Measurements from ENCODE around the gene SCML2.
A peak's percentile ranks its signal among the peaks of the same experiment; 100 is the strongest.
"Not testable (repeated sequence)": the region's sequence is repeated elsewhere in the genome, so short reads cannot be mapped to it uniquely, and the experiment has no call there.

The SCML2 gene

DNA sequence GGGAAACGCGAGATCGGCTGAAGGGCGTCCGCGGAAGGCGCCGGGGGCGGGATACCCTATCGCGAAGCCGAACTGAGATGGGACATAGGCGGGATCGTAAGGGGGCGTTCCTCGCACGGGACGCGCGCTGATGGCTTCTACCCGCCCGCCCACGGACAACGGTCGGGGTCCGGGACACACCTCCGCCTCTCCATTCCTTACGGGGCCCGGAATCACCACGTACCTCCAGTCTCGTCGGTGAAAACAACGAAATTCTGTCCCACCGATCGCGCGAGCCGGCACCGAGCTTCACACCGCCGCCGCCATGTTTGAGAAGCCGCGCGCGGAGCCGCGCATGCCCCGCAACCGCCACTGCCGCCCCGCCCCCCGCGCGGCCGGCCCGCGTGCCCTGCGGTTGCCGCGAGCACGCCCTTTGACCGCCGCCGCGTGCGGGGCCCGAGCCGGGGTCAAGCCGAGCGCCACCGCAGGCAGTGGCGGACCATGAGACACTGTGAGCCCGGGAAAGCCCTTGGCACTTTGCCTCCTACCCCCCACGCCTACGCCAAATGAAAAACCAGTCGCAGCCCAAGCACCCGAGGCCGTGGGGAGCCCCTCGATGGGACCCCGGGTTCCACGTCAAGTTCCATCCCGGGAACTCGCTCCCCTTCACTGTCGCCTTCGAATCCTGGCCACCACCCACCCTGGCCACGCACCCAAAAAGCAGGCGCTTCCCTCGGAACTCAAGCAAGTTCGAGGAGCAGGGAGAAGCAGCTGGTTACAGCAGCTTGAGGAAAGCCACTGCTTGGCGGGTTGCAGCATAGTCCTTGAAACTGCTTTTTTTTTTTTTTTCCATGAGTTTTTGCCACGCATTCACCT, at the start of gene SCML2:
SCML2 (minus strand) TSS at position 320 of the 855 bp plus-strand sequence. CDS start 20,617 bp downstream, outside the sequence.
- DNase-seq: peak; percentile 20

DNA sequence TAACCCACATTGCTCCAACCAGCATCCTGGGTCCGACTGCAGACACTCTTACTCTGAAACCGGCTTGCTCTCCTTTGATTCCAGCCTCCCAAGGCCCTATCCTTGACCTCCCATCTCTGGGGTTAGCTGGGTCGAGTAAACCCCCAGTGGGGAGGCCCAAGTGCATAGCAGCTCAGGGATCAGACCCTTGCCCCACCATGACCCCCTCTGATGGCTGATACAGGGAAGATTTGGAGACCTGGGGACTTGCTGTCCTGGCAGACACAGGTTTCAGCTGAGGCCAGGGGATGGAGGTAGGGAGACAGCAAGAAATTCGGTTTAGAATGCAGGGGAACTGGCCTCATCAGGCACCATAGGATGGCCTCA, 47.3 kb upstream of the SCML2 start:
- DNase-seq: no peak

DNA sequence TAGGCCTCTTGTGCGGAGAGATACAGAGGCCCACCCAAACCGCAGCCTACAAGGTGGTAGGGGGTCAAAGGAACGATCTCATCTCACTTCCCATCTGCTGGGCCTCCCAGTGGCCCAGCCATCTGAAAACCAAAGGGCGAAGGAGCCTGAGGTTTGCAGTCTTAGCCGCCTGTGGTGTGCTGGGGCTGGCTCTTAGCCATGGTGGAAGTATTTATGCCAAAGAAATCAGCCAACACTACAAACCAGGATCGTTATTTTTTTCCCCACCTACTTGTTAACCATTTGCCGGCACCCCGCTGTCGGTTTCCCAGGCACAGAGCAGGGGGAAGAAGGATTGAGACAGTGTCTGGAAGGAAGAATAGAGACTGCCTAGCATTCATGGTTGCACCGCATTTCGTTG, 40.0 kb upstream of the SCML2 start:
- no peak for DNase-seq

DNA sequence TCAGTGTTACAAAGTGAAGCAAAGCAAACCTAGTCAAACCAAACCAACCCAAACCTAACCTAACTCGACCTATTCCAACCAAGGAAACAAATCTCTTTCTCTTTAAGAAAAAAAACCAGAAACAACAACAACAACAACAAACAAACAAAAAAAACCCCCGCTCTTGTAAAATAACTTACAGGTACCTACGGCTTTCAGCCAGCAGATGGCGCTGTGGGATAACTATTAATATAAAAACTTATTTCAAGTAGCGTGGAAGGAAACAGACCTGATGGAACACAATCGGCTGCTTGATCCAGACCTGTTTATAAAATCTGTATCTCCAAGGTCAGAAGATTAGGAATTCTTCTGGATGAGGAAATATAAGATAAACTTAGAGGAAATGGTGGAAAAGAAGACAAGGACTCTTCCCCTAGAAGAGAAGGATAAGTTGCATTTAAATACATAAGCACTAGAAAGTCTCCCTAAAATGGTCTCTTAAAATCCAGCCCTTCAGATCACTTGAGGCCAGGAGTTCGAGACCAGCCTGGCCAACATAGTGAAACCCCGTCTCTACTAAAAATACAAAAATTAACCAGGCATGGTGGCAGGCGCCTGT, 36.6 kb upstream of the SCML2 start:
- DNase-seq: peak; percentile 68

DNA sequence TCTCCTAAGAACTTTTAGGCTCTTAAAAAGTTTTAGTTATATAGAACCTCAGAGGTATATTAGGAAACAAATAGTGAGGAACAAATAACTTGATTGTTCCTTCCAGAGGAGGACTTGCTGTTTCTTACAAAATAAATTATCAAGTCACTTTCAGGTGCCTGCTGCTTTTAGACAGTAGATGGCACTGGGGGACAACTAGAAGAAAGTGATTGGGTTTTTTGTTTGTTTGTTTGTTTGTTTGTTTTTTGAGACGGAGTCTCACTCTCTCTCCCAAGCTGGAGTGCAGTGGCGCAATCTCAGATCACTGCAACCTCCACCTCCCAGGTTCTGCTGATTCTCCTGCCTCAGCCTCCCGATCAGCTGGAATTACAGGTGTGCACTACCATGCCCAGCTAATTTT, 35.5 kb upstream of the SCML2 start:
- DNase-seq: no peak

DNA sequence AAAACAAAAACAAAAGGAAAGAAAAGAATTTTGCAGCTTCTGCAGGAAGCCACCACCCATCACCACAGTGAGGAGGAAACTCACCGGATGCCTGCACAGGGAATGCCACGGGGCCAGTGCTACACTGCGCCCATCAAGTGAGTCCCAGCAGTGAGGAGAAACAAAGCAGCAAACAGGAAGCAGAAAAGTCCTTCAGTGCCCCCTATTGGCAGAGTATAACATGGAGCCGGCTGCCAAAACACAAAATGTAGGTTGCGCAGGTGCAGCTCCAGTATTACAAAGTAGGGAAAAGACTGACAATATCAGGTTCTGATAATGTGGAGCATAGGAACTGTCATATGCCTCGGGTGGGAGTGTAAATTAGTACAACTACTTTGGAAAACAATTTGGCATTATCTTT, 23.3 kb upstream of the SCML2 start:
- DNase-seq: peak; percentile 50

DNA sequence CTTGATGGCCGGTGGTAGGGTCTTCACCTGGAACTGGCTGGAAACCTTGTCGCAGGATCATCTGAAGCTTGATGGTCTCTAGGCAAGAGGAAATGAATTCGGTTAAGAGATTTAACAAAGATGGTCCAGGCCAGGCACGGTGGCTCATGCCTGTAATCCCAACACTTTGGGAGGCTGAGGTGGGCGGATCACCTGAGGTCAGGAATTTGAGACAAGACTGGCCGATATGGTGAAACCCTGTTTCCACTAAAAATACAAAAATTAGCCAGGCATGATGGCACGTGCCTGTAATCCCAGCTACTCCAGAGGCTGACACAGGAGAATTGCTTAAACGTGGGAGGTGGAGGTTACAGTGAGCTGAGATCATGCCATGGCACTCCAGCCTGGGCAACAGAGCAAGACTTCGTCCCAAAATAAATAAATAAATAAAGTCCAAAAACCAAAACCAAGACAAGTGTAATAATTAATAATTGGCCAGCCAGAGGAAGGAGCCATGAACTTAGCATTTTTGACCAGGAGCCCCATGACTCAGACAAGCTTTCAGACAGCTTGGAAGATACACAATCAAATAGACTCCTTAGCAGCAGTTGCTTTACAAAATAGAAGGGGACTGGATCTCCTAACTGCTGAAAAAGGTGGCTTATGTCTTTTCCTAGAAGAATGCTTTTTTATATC, 20.8 kb upstream of the SCML2 start:
- DNase-seq: not testable (repeated sequence)

DNA sequence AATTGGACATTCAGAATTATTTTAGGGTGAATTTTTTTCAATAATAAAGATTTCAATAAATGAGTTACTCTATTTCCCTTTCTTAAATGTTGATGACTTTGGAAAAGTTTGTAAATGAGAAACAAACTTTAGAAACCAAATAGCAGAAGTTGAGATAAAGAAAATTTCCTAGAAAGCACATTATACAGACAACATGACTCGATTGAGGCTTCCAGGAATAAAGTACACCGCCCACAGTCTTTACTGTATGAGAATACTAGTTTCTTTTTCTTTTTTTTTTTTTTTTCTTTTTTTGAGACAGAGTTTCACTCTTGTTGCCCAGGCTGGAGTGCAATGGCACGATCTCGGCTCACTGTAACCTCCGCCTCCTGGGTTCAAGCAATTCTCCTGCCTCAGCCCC, 14.6 kb upstream of the SCML2 start:
- not testable (repeated sequence) for DNase-seq

DNA sequence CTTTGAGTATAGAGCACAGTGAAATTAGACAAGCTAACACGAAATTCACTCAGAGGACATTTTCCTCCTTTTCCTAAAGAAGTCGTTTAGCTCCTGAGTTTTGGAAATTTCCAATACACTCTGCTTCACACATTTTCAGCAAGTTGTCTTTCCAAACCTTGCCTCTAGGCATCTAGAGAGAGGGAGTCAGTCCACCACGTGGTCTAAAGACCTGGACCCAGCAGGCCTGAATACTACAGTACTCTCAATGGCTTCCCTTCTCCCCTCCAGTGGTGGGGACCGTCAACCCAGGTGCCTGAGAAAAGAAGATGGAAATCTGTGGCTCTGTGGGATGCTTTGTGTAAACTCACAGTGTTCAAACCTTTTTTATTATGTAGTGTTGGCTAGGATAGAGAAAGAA, 13.9 kb upstream of the SCML2 start:
- no peak for DNase-seq

DNA sequence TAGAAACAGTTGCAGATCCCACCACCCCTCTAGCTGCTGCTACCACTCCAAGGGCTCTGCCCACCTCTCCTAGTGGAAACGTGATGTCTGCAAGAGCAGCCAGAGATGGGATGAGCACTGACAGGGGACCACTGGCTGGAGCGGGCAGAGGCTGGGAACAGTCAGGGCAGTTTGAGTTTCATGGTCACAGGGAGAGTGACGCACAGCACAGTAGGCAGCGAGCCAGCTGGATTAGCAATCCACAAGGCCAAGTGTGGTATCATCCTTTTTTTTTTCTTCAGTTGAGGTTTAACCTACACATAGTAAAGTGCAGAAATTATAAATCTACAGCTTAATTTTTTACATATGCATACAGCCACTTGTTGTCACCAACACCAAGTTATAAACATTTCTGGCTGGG, 6.4 kb upstream of the SCML2 start:
- DNase-seq: no peak

DNA sequence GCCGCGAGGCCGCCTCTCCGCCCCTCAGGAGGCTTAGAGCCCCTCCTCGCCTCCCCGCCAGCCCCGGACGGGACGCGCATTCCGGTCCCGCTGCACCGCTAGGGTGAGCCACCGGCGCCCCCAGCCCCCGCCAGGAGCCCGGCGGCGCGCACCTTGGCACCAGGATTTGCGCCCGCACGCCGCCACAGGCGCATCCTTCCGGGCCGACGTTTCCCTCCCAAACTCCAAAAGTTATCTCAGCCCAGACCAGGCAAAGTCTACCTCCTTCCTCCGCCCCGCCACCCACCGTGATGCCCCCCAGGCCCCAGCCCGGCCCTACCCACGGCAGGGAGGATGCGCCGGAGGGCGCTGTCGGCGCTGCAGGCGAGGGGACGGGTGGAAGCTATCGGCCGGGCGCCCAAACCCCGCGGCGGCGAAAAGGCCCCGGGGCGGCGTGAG, 538 bp downstream of the SCML2 start:
- DNase-seq: no peak

DNA sequence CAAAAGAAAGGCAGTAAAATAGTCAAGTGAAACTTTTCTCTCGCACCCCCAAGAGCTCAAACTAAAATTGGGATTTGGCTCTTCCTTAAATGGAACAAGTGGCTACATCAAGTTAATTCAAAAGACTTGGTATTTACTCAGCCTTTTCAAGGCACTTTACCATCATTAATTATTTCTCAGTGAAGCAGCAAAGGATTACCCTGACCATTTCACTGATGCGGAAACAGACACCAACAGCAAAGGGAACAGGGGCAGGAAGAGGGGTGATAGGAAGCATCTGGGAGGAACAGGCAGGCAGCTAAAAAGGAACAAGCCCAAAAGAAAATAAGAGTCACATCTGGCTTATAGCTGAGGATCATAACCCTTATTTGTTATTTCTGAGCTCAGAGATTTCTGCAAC, 2.7 kb downstream of the SCML2 start:
- no peak for DNase-seq

DNA sequence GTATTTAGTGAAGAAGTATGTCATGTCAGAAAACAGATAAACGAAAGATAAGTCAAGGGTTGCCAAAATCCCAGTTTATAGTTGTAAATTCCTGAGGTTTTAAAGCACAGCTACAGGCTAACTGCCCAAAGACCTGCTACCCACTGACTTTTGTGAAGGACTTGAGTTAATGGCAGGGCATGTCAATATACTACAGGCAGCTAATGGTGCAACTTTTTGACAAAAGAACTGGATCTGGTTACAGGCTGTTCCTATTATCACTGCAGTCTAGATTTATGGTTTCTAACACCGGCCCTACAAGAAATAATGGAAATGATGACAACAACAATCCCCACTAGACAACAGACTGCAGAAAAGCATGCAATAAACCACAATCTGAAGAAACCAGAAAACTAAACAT, 6.4 kb downstream of the SCML2 start:
- DNase-seq: no peak

DNA sequence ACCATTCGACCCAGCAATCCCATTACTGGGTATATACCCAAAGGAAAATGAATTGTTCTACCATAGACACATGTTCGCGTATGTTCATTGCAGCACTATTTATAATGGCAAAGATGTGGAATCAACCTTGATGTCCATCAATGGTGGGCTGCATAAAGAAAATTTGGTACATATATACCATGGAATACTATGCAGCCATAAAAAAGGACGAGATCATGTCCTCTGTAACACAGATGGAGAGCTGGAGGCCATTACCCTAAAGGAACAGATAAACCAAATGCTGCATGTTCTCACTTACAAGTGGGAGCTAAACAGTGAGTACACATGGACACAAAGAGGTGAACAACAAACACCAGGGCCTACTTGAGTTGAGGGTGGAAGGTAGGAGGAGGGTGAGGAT, 45.1 kb downstream of the SCML2 start:
- no peak for DNase-seq

DNA sequence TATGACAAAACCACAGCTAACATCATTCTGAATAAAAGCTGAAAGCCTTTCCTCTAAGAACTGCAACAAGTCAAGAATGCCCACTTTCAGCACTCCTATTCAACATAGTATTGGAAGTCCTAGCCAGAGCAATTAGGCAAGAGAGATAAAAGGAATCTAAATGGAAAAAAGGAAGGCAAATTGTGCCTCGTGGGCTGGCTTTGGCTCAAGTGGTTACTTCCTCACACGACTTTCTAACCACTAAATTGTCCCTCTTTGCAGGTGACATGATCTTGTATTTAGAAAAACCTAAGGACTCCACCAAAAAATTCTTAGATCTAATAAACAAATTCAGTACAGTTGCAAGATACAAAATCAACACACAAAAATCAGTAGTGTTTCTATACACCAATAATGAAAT, 57.2 kb downstream of the SCML2 start:
- no peak for DNase-seq

DNA sequence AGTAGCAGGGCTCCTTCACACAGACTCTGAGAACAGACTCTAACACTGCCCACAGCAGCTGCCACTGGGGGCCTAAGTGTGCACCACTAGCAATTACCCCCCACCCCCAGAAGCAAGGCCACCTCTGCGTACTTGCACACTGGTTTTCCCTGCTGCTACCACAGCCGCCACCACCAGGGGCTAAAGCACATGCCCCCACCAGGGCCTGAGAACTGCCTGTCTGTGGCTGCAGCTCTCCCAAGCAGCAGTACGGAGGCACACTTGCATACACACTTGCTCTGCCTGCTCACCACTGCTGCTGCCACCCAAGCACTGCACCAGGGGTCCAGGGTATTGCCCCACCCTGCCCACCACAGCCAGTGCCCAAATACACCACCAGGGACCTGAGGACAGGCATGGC, 59.6 kb downstream of the SCML2 start:
- DNase-seq: no peak

DNA sequence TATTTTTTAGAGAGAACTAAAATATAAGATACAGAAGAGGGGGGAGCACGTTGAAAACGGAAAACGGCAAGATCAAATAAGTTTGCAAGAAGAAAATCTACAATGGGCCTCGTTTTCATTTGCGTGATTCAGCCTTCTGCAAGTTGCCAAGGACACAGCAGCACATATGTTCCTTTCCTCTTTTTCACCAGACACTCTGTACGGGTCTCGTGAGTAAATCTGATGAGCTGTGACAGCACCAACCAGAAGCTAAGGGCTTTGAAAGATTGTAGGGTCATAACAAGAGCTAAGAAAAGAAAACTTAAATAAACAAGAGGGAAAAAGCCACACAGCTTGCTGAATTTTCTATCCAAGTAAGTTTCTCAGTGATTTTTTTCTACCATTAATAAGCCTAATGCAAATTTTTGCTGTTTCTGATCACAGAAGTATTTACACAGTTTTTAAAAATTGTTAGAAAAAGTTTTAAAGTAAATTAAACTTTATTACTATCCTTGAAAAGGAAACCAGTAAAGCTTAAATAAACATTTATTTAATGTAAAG, 63.4 kb downstream of the SCML2 start:
- no peak for DNase-seq

DNA sequence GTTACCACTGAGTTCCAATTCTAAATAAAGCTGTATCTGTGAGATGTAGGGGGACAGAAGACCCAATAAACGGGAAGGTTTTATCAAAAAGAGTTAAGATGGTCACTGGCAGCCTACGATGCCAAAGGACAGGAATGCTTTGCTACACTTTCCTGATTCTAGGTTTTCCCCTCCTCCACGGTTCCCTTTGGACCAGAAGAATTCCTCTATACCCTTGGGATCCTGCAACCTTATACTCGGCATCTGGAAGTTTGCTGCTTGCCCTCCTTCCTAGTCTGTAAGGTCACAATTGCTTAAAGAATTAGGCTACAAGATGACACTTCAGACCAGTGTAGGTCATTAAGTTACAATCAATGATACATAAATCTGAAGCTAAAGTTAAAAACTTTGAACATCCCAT, 64.3 kb downstream of the SCML2 start:
- DNase-seq: no peak

DNA sequence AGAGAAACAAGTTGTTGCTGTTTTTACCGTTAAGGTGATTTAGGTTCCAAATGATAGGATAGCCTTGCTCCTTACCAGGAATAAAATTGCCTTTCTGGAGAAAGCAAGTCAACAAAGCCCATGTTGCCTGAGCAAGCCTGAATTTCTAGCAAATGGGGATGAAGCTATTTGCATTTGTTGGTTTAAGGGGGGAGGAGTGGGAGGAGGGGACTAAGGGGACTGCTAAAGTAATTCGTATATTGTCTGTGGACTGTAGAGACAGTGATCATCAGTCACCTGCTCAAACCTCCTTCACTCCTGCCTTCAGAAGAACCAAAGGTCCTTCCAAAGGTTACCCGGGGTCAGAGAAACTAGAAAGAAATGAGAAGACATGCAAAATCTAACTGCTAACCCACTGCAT, 65.8 kb downstream of the SCML2 start:
- no peak for DNase-seq

DNA sequence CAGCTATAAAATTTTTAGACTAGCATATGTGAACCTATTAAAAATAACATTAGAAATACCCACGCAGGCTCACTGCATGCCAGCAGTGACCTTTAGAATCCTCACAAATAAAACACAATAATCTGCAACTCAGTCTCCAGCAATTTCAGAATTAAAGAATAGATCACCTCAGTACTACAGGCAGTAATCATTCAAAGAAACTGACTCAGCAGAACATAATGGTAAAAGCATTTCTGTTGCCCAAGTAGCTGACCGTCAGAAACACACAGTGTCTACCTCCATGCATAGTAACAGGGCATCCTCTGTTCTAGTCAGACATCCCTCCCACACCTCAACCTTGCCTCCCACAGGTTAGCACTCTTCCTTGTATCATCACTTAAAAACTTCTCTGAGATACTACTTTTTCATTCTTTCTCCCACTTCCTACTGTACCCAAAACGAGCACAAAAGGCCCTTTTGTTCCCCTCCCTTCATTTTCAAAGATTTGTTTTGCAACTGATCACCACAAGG, 68.1 kb downstream of the SCML2 start:
- no peak for DNase-seq

DNA sequence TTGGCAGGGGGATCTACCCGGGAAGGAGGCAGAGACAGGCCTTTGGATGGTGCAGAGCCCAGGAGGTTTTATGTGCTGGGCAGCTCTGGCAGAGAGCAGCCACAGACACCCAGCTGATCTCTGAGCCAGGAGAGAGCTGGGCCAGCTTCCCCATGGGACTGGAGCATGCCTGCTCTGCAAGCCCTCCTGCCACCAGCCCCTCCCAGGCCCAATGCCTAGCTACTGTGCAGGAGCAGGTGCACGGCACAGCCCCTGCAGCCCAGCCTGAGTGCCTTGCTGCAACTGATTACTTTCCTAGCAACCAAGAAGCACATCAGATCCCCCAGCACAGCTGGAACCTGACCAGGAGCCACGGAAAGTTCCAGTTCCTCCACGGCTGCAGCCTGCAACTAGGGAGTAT, 76.0 kb downstream of the SCML2 start:
- no peak for DNase-seq

DNA sequence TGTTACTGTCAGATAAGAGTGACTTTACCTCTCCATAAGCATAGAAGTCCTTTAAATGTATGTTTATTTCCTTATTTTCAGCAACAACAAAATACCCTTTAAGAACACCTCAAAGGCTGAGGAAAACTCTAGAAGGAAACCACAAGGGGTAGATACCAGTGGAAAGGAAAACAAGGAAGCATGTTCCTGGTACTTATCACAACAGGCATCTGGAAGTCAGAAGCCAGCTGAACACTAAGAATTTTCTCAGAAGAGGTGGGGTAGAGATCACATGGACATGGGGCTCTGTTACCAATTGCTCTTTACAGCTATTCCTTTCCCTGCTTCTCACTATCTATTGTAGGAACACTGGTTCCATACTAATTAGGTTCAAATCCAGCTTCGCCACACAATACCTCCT, 82.3 kb downstream of the SCML2 start:
- DNase-seq: no peak

DNA sequence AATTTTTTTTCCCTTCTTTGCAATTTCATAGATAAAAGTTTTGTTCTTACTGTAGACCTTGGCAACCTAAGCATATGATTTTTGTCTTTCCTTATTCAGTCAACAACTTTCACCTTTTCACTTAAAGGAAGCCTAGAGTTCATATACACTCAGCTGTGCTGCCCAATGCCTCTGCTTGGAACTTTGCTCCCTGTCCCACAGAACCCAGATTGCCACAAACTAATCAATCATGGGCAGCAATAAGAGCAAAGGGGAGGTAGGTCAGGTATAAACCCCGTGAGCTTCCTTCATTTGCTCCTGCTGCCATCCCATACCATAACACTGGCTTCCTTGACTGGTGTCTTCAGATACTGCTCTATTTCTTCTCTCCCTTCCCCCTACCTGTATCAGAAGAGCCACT, 82.8 kb downstream of the SCML2 start:
- no peak for DNase-seq

DNA sequence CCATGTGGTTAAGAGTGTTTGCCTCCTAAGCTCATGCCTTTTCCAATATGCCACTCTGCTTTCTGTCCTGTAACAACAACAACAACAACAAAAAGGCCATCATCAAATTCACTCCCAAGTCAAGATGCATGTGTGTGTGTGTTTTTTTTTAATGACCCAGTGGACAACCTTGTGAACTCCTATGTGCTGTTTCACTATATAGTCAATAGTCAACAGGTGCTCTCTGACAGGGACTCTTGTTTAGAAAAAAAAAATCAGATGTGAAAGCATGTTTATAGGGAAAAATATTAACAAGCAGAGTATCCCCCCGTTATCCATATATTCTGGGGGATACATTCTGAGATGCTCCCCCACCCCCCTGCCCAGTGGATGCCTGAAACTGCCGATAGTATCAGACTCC, 83.2 kb downstream of the SCML2 start:
- DNase-seq: no peak

Data from CD4-positive, alpha-beta T cell treated with Interleukin-17A for 1 hour (primary cell).